Measurements from ENCODE around the gene PEPD. TPM values are rescaled to one million over a fixed set of nuclear protein-coding genes. Genes with fewer than 3 reads are reported as not detected.

The PEPD gene
- total and polyA plus RNA-seq, 2 of the 4 experiments (the other 2 are of a cell fraction), result 36.7 to 88.4 TPM

DNA sequence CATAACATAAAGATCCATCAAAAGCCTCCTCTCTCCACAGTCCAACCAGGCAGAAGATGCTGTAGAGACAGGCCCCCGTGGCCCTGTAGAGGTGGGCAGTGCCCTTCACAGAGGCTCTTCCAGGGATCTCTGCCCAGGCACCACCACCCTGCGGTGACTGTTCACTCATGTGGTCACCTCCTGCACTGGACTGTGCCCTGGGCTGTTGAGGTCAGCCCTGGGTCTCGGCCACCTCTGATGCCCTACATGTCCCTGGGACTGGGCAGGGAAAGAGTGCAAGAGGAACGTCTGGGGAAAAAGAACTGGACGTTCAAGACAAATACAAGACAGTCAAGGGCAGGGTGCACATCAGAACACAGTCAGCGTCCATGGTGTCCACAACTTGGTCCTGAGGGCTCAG lies 22.3 kb downstream of the PEPD start:
- Histone ChIP-seq H2BK15ac (ENCODE audit: low read depth, low read length) (no peak overlapping the region), H2BK20ac (ENCODE audit: low read depth, low read length) (no peak overlapping the region), H2BK120ac (ENCODE audit: low read depth, low read length) (no peak overlapping the region), H3K23ac (ENCODE audit: low read depth, low read length) (no peak overlapping the region), H2AFZ (replicated peaks; ENCODE audit: low read length, poor library complexity) (no peak overlapping the region), H3K79me1 (ENCODE audit: low read depth in 1 of 2, low read length in 2 of 2) (no peaks in the 10 kb centered on the region), H2AK5ac (ENCODE audit: low read depth, low read length) (no peak overlapping the region), H4K91ac (ENCODE audit: insufficient read depth, low read depth, low read length) (no peak overlapping the region), H3K4ac (ENCODE audit: low read depth, low read length) (no peak overlapping the region), H2BK5ac (ENCODE audit: low read depth, low read length, poor library complexity, severe bottlenecking) (no peak overlapping the region), H3K27me3 (ENCODE audit: control insufficient read depth, insufficient read depth, low read length) (no peaks in the 10 kb centered on the region), H3K9me3 (ENCODE audit: control insufficient read depth, insufficient read depth, low read length) (no peaks in the 10 kb centered on the region), H3K4me2 (ENCODE audit: low read depth, low read length) (no peak overlapping the region), H3K36me3 (ENCODE audit: control insufficient read depth, insufficient read depth, low read length) (peaks cover 7% of the 10 kb centered on the region; the same call in 1 of the 2 replicates), H4K5ac (ENCODE audit: low read depth, low read length) (no peak overlapping the region), H3K9me1 (ENCODE audit: insufficient read depth, low read length) (no peaks in the 10 kb centered on the region), H3K4me1 (ENCODE audit: control insufficient read depth, insufficient read depth, low read length) (no peaks in the 10 kb centered on the region), H2AK9ac (replicated peaks; ENCODE audit: low read depth, low read length, poor library complexity) (no peak overlapping the region), H3K14ac (replicated peaks; ENCODE audit: low read depth, low read length) (no peak overlapping the region), H3K18ac (ENCODE audit: low read depth, low read length) (no peak overlapping the region), H4K8ac (ENCODE audit: low read depth in 2 of 2, low read length in 2 of 2) (no peak overlapping the region), H3K56ac (ENCODE audit: extremely low read depth, insufficient read depth, low read length) (no peak overlapping the region), H3K27ac (ENCODE audit: insufficient read depth, low read length) (no peak overlapping the region), H3K4me3 (ENCODE audit: insufficient read depth, low read depth, low read length) (no peak overlapping the region), H4K20me1 (ENCODE audit: insufficient read depth, low read length) (no peaks in the 10 kb centered on the region; the same call in 1 of the 2 replicates), H3K9ac (ENCODE audit: low read depth, low read length) (no peak overlapping the region)
- 61% methylated on average over 3 of the region's 6 CpGs; no CpG with 5 or more reads in 1 of the 2 experiments for WGBS, 2 experiments (ENCODE audit: extremely low coverage in 2 of 2, insufficient read length in 1 of 2)
- ATAC-seq (ENCODE audit: low read depth) (no peak), DNase-seq (no peak)
- CTCF ChIA-PET, result no interaction called here
- BruUV-seq (replicated peaks), result no TSS peak
- in situ Hi-C loops (cut with MboI; ENCODE audit: low sequenced_read_pairs), result no loop called here
- POLR2A ChIA-PET (ENCODE audit: unreplicated experiment), result no interaction called here
- TF ChIP-seq MAFK (IDR thresholded peaks at IDR 0.05; ENCODE audit: low read depth, low read length) (no peak), RFX5 (IDR thresholded peaks at IDR 0.05; ENCODE audit: low read depth, low read length) (no peak), RCOR1 (IDR thresholded peaks at IDR 0.05; ENCODE audit: insufficient replicate concordance, low read length) (no peak), SMC3 (IDR thresholded peaks at IDR 0.05; ENCODE audit: low read depth, low read length) (no peak), RAD21 (IDR thresholded peaks at IDR 0.05; ENCODE audit: low read length) (no peak), NFE2L2 (IDR thresholded peaks at IDR 0.05; ENCODE audit: low read depth, low read length) (no peak), POLR2A (IDR thresholded peaks at IDR 0.05; ENCODE audit: low read depth, low read length) (no peak), MXI1 (IDR thresholded peaks at IDR 0.05; ENCODE audit: borderline replicate concordance, low read depth, low read length) (no peak), BHLHE40 (IDR thresholded peaks at IDR 0.05; ENCODE audit: low read depth, low read length) (no peak), CEBPB (IDR thresholded peaks at IDR 0.05; ENCODE audit: low read depth, low read length) (no peak)
- TF ChIP-seq, protein P1, sequence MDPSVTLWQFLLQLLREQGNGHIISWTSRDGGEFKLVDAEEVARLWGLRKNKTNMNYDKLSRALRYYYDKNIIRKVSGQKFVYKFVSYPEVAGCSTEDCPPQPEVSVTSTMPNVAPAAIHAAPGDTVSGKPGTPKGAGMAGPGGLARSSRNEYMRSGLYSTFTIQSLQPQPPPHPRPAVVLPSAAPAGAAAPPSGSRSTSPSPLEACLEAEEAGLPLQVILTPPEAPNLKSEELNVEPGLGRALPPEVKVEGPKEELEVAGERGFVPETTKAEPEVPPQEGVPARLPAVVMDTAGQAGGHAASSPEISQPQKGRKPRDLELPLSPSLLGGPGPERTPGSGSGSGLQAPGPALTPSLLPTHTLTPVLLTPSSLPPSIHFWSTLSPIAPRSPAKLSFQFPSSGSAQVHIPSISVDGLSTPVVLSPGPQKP (IDR thresholded peaks at IDR 0.05; ENCODE audit: borderline replicate concordance, low read depth, low read length), result no peak
- intact Hi-C loops (cut with micrococcal nuclease), result no loop called here
- dilution Hi-C loops (cut with HindIII; ENCODE audit: low sequenced_read_pairs, unreplicated experiment), result no loop called here
